IMR-90 (cell line): ENCODE data around the gene KLK1. TPM values are rescaled to one million over a fixed set of nuclear protein-coding genes. Genes with fewer than 3 reads are reported as not detected.

Experiments
- ATAC-seq: fragments of 200-7000 bp; cut with Tn5 transposase; 2 replicates; pipeline ENCODE4 v1.9.1; 2020; ENCODE audit warnings: low read depth, mild to moderate bottlenecking, moderate library complexity
- BruUV-seq: library from RNA; stranded (reverse); fragments of 400-500 nt; replicated peaks from 2 replicates; lab custom pipeline; 2021; lab: Mats Ljungman, UMichigan
- CTCF ChIA-PET: fragments of 300-600 bp; formaldehyde crosslinking; extraction: SDS; loops from one replicate; lab custom pipeline; 2021; ENCODE audit warnings: antibody characterized with exemption; lab: Yijun Ruan, JAX
- POLR2A ChIA-PET: fragments of 300-600 bp; sonication (Branson Sonifier 250); formaldehyde crosslinking; loops from one replicate; lab custom pipeline; 2022; ENCODE audit warnings: antibody characterized with exemption; ENCODE audit not compliant: unreplicated experiment; lab: Charles Lee
- DNase-seq: peaks from one replicate; pipeline ENCODE4 v3.0.0; 2013
- H2AFZ ChIP-seq: replicated peaks from 2 replicates; pipeline ENCODE3; 2013; ENCODE audit warnings: low read length, mild to moderate bottlenecking; ENCODE audit not compliant: poor library complexity
- H2AK5ac ChIP-seq: 2 replicates; pipeline ENCODE4 v1.6.1; 2013; ENCODE audit warnings: low read depth, low read length, inconsistent platforms
- H2AK9ac ChIP-seq: replicated peaks from 2 replicates; pipeline ENCODE3; 2013; ENCODE audit warnings: mild to moderate bottlenecking, low read depth, low read length, moderate library complexity; ENCODE audit not compliant: poor library complexity
- H2BK120ac ChIP-seq: 2 replicates; pipeline ENCODE4 v1.6.1; 2013; ENCODE audit warnings: low read depth, low read length, inconsistent platforms
- H2BK15ac ChIP-seq: 3 replicates; pipeline ENCODE4 v1.6.1; 2013; ENCODE audit warnings: low read depth, low read length, inconsistent platforms
- H2BK20ac ChIP-seq: 2 replicates; pipeline ENCODE4 v1.6.1; 2013; ENCODE audit warnings: low read depth, mild to moderate bottlenecking, inconsistent platforms, low read length, moderate library complexity
- H2BK5ac ChIP-seq: 2 replicates; pipeline ENCODE4 v1.6.1; 2013; ENCODE audit warnings: mild to moderate bottlenecking, low read depth, low read length, inconsistent platforms; ENCODE audit not compliant: poor library complexity, severe bottlenecking
- H3K14ac ChIP-seq: replicated peaks from 2 replicates; pipeline ENCODE4 v1.6.1; 2013; ENCODE audit warnings: low read depth, low read length, inconsistent platforms
- H3K18ac ChIP-seq: 2 replicates; pipeline ENCODE4 v1.6.1; 2013; ENCODE audit warnings: low read depth, low read length, control low read depth
- H3K23ac ChIP-seq: 2 replicates; pipeline ENCODE4 v1.6.1; 2013; ENCODE audit warnings: low read depth, low read length, inconsistent platforms
- H3K27ac ChIP-seq: 2 replicates; pipeline ENCODE4 v1.5.1; 2013; ENCODE audit warnings: mild to moderate bottlenecking, control low read depth, low read length; ENCODE audit not compliant: insufficient read depth
- H3K27me3 ChIP-seq: 2 replicates; pipeline ENCODE4 v1.6.1; 2013; ENCODE audit warnings: low read length; ENCODE audit not compliant: control insufficient read depth, insufficient read depth
- H3K36me3 ChIP-seq: 2 replicates; pipeline ENCODE4 v1.6.1; 2013; ENCODE audit warnings: low read length, mixed read lengths; ENCODE audit not compliant: control insufficient read depth, insufficient read depth
- H3K4ac ChIP-seq: 2 replicates; pipeline ENCODE4 v1.6.1; 2013; ENCODE audit warnings: low read depth, low read length, inconsistent platforms
- H3K4me1 ChIP-seq: 2 replicates; pipeline ENCODE4 v1.6.1; 2013; ENCODE audit warnings: low read length, mixed read lengths; ENCODE audit not compliant: control insufficient read depth, insufficient read depth
- H3K4me2 ChIP-seq: 2 replicates; pipeline ENCODE4 v1.6.1; 2013; ENCODE audit warnings: low read depth, mild to moderate bottlenecking, control low read depth, low read length, moderate library complexity
- H3K4me3 ChIP-seq: 2 replicates; pipeline ENCODE4 v1.5.1; 2013; ENCODE audit warnings: low read depth, mild to moderate bottlenecking, control low read depth, low read length, moderate library complexity; ENCODE audit not compliant: insufficient read depth
- H3K56ac ChIP-seq: 2 replicates; pipeline ENCODE4 v1.6.1; 2013; ENCODE audit warnings: low read length, inconsistent platforms; ENCODE audit not compliant: insufficient read depth; ENCODE audit errors: extremely low read depth
- H3K79me1 ChIP-seq, 2 experiments: 2 replicates each; pipeline ENCODE4 v1.6.1; 2013; ENCODE audit warnings: low read length in 2 of 2, inconsistent platforms in 1 of 2, low read depth in 1 of 2
- H3K9ac ChIP-seq: 2 replicates; pipeline ENCODE4 v1.6.1; 2013; ENCODE audit warnings: low read depth, low read length, control low read depth
- H3K9me1 ChIP-seq: 2 replicates; pipeline ENCODE4 v1.6.1; 2013; ENCODE audit warnings: low read length, inconsistent platforms; ENCODE audit not compliant: insufficient read depth
- H3K9me3 ChIP-seq: 2 replicates; pipeline ENCODE4 v1.6.1; 2013; ENCODE audit warnings: low read length; ENCODE audit not compliant: control insufficient read depth, insufficient read depth
- H4K20me1 ChIP-seq: 2 replicates; pipeline ENCODE4 v1.6.1; 2013; ENCODE audit warnings: low read length, inconsistent platforms; ENCODE audit not compliant: insufficient read depth
- H4K5ac ChIP-seq: 2 replicates; pipeline ENCODE4 v1.6.1; 2013; ENCODE audit warnings: mild to moderate bottlenecking, low read depth, low read length, control low read depth
- H4K8ac ChIP-seq, 2 experiments: 2 replicates each; pipeline ENCODE4 v1.6.1; 2013; ENCODE audit warnings: low read depth in 2 of 2, low read length in 2 of 2, control low read depth in 1 of 2, inconsistent platforms in 1 of 2
- H4K91ac ChIP-seq: 2 replicates; pipeline ENCODE4 v1.6.1; 2013; ENCODE audit warnings: low read depth, low read length, inconsistent platforms; ENCODE audit not compliant: insufficient read depth
- BHLHE40 ChIP-seq: fragments of 150-350 bp; IDR thresholded peaks from 2 replicates; pipeline ENCODE4 v1.6.1; 2016; ENCODE audit warnings: mild to moderate bottlenecking, low read depth, low read length
- CEBPB ChIP-seq: IDR thresholded peaks from 2 replicates; pipeline ENCODE4 v1.6.1; 2012; ENCODE audit warnings: low read depth, low read length, improper control_type of control experiment
- CTCF ChIP-seq: conservative IDR thresholded peaks from 2 replicates; pipeline ENCODE4 v1.5.1; 2012; ENCODE audit warnings: mild to moderate bottlenecking, low read depth, low read length, improper control_type of control experiment
- ELK1 ChIP-seq: fragments of 150-350 bp; IDR thresholded peaks from 2 replicates; pipeline ENCODE4 v1.6.1; 2016; ENCODE audit warnings: low read depth, mild to moderate bottlenecking, low read length, moderate library complexity, borderline replicate concordance
- FOS ChIP-seq: fragments of 150-350 bp; IDR thresholded peaks from 2 replicates; pipeline ENCODE4 v1.6.1; 2016; ENCODE audit warnings: low read depth, low read length
- MAFK ChIP-seq: IDR thresholded peaks from 2 replicates; pipeline ENCODE4 v1.6.1; 2012; ENCODE audit warnings: low read depth, low read length, improper control_type of control experiment
- MAZ ChIP-seq: IDR thresholded peaks from 2 replicates; pipeline ENCODE4 v1.6.1; 2012; ENCODE audit warnings: low read depth, mild to moderate bottlenecking, low read length, improper control_type of control experiment, moderate library complexity, borderline replicate concordance
- MXI1 ChIP-seq: IDR thresholded peaks from 2 replicates; pipeline ENCODE4 v1.6.1; 2012; ENCODE audit warnings: low read depth, mild to moderate bottlenecking, low read length, moderate library complexity, borderline replicate concordance
- NFE2L2 ChIP-seq: fragments of 150-350 bp; IDR thresholded peaks from 2 replicates; pipeline ENCODE4 v1.6.1; 2016; ENCODE audit warnings: low read depth, mild to moderate bottlenecking, low read length
- POLR2A ChIP-seq: IDR thresholded peaks from 2 replicates; pipeline ENCODE4 v1.6.1; 2012; ENCODE audit warnings: mild to moderate bottlenecking, low read depth, low read length
- RAD21 ChIP-seq: IDR thresholded peaks from 2 replicates; pipeline ENCODE4 v1.6.1; 2012; ENCODE audit warnings: low read length, improper control_type of control experiment
- RCOR1 ChIP-seq: IDR thresholded peaks from 2 replicates; pipeline ENCODE4 v1.6.1; 2012; ENCODE audit warnings: mild to moderate bottlenecking, low read length, improper control_type of control experiment; ENCODE audit not compliant: insufficient replicate concordance
- RFX5 ChIP-seq: IDR thresholded peaks from 2 replicates; pipeline ENCODE4 v1.8.0; 2012; ENCODE audit warnings: low read depth, mild to moderate bottlenecking, low read length, moderate library complexity
- SMC3 ChIP-seq: fragments of 150-350 bp; IDR thresholded peaks from 2 replicates; pipeline ENCODE4 v1.6.1; 2016; ENCODE audit warnings: low read depth, mild to moderate bottlenecking, antibody characterized with exemption, low read length, moderate library complexity
- USF2 ChIP-seq: fragments of 150-350 bp; IDR thresholded peaks from 2 replicates; pipeline ENCODE4 v1.6.1; 2017; ENCODE audit warnings: mild to moderate bottlenecking, antibody characterized with exemption, low read length, low read depth
- WGBS, 2 experiments: methylation state at CpG; one replicate each; pipeline versions ENCODE4 v1.1.5 to v1.1.7; 2013; ENCODE audit warnings: missing lambda C conversion rate in 2 of 2; ENCODE audit not compliant: insufficient read length in 1 of 2; ENCODE audit errors: extremely low coverage in 2 of 2; 5-methylcytosine and 5-hydroxymethylcytosine counted together
- dilution Hi-C: fragments of 300-500 bp; cut with HindIII; formaldehyde crosslinking; loops from one replicate; pipeline ENCODE4 v1.14.3; 2018; ENCODE audit warnings: low sequenced_read_pairs; ENCODE audit not compliant: unreplicated experiment
- in situ Hi-C: fragments of 300-500 bp; cut with MboI; formaldehyde crosslinking; loops from 3 replicates; pipeline ENCODE4 v1.14.3; 2019; ENCODE audit warnings: low sequenced_read_pairs, inconsistent platforms, mixed read lengths
- intact Hi-C: fragments of 100-400 bp; cut with micrococcal nuclease; formaldehyde crosslinking; loops from 2 replicates; pipeline ENCODE4 v1.10.0; 2022
- polyA plus RNA-seq, 3 experiments: library from polyadenylated mRNA; depleted of rRNA; stranded (reverse); fragments of >200 nt; gene quantifications; 2 replicates each; pipeline ENCODE4 v1.2.3, GENCODE V29; 2012; ENCODE audit warnings: low replicate concordance in 1 of 3
- total RNA-seq: library from RNA; depleted of rRNA; stranded (reverse); fragments of >200 nt; gene quantifications from 2 replicates; pipeline ENCODE4 v1.2.3, GENCODE V29; 2012

The KLK1 gene
- total and polyA plus RNA-seq, 2 of the 4 experiments (the other 2 are of a cell fraction), result not detected

GRCh38 chr19:50796634-50797428 is 26.8 kb downstream of the KLK1 start:
- dilution Hi-C loops, result no loop called here

More at GRCh38 chr19:50796634-50797428, 26.8 kb downstream of the KLK1 start:
- Histone ChIP-seq H3K4me3 (no peak overlapping the region), H4K91ac (no peak overlapping the region), H4K5ac (no peak overlapping the region), H3K23ac (no peak overlapping the region), H3K79me1 (peaks cover 13 to 18% of the 10 kb centered on the region in 2 experiments; a peak in 3 of 4 replicates), H4K20me1 (peaks cover 61% of the 10 kb centered on the region), H3K56ac (no peak overlapping the region), H2BK5ac (no peak overlapping the region), H3K4ac (no peak overlapping the region), H2BK120ac (no peak overlapping the region), H3K4me2 (no peak overlapping the region), H3K27ac (no peak overlapping the region), H2AK9ac (peak overlapping the region; percentile 28), H3K9me1 (peaks cover 7% of the 10 kb centered on the region), H3K27me3 (no peaks in the 10 kb centered on the region), H2AK5ac (no peak overlapping the region), H3K4me1 (no peaks in the 10 kb centered on the region), H2BK20ac (no peak overlapping the region), H2BK15ac (no peak overlapping the region), H3K18ac (no peak overlapping the region), H3K9ac (no peak overlapping the region), H3K14ac (no peak overlapping the region), H2AFZ (no peak overlapping the region), H4K8ac (no peak overlapping the region), H3K36me3 (peaks cover 34% of the 10 kb centered on the region), H3K9me3 (no peaks in the 10 kb centered on the region)
- in situ Hi-C loops (no loop called here), intact Hi-C loops (no loop called here)
- 90% methylated on average over 5 of the region's 8 CpGs; no CpG with 5 or more reads in 1 of the 2 experiments for WGBS, 2 experiments
- no peak for DNase-seq
- CTCF ChIA-PET, result no interaction called here
- TF ChIP-seq NFE2L2 (no peak), BHLHE40 (no peak), FOS (no peak), CEBPB (no peak), MAFK (no peak), CTCF (no peak), USF2 (no peak), POLR2A (no peak), RFX5 (no peak), ELK1 (no peak), RAD21 (no peak), SMC3 (no peak), MAZ (no peak), RCOR1 (no peak), MXI1 (no peak)
- no TSS peak for BruUV-seq
- no peak for ATAC-seq
- POLR2A ChIA-PET, result no interaction called here
